Osteocyte (in vitro differentiated cells): ENCODE measurements around the gene UBALD2. TPM values are rescaled to one million over a fixed set of nuclear protein-coding genes. Genes with fewer than 3 reads are reported as not detected.
"Not testable (repeated sequence)": the region's sequence is repeated elsewhere in the genome, so short reads cannot be mapped to it uniquely, and the experiment has no call there.

Source experiments
- DNase-seq: peaks from one replicate; pipeline ENCODE4 v3.0.0; 2021; ENCODE audit warnings: mixed read lengths; ENCODE audit not compliant: unreplicated experiment; ENCODE audit errors: extremely low spot score
- H3K27ac Mint-ChIP-seq: one replicate; pipeline ENCODE4 v1.8.0; 2021; ENCODE audit warnings: mild to moderate bottlenecking, mixed read lengths; ENCODE audit not compliant: unreplicated experiment
- H3K27me3 Mint-ChIP-seq: one replicate; pipeline ENCODE4 v1.8.0; 2021; ENCODE audit warnings: mixed read lengths; ENCODE audit not compliant: unreplicated experiment
- H3K36me3 Mint-ChIP-seq: one replicate; pipeline ENCODE4 v1.8.0; 2021; ENCODE audit warnings: mixed read lengths; ENCODE audit not compliant: unreplicated experiment
- H3K4me1 Mint-ChIP-seq: one replicate; pipeline ENCODE4 v1.8.0; 2021; ENCODE audit warnings: mixed read lengths; ENCODE audit not compliant: unreplicated experiment
- H3K4me3 Mint-ChIP-seq: one replicate; pipeline ENCODE4 v1.8.0; 2021; ENCODE audit warnings: mild to moderate bottlenecking, moderate library complexity, mixed read lengths; ENCODE audit not compliant: unreplicated experiment
- H3K9me3 Mint-ChIP-seq: one replicate; pipeline ENCODE4 v1.8.0; 2021; ENCODE audit warnings: mixed read lengths; ENCODE audit not compliant: unreplicated experiment
- long read RNA-seq: library from polyadenylated mRNA; unstranded; transcript quantifications from one replicate; pipeline ENCODE4 v2.0.0, GENCODE V29; 2021
- total RNA-seq: library from RNA; stranded (reverse); gene quantifications from 2 replicates; pipeline ENCODE4 v1.2.1, GENCODE V29; 2021
- TF ChIP-seq, protein P1 (sequence below): fragments of 200-600 bp; sonication (generic); IDR thresholded peaks from 2 replicates; pipeline ENCODE4 v1.5.0; 2021; ENCODE audit warnings: antibody characterized with exemption, mild to moderate bottlenecking, moderate library complexity

Gene UBALD2
- 30.1 and 32.2 TPM in 2 replicates for total RNA-seq
- long read RNA-seq = 0 reads

DNA sequence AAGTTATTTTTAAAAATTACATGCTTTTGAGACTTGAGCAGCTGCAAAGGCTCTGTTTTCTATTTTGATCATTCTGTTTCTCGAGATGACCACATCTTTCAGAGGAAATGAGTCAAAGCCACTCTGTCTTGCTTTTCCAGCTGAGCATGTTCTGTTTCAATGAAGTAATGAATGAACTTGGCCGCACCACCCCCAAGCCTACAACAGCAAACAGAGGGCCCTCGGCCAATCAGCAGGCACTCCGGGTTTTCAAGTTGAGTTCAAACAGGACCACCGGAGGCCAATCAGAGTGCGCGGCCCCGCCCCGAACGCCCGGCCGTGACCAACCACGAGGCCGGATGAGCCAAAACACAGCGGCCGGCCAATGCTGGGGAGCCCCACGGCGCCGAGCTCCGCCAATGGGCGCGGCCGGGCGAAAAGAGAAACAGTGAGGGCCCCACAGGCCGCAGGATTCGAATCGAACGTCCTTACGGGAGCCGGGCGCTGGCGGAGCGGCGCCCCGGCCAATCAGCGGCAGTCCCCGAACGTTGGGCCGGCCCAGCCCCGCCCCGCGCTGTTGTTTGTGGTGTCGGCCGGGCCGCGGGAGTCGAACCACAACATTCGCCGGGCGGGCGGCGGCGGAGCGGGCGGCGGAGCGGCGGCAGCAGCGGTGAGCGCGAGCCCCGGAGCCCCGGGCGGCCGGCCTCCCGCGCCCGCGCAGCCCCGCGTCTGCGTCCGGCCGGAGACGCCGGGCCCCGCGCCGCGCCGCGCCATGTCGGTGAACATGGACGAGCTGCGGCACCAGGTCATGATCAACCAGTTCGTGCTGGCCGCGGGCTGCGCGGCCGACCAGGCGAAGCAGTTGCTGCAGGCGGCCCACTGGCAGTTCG, at the start of gene UBALD2:
TSS of gene UBALD2 (plus strand) at position 594 of the 869 bp plus-strand sequence. CDS start at position 752, 158 bp downstream.
- peak within 1 kb of the TSS; percentile 91 for H3K27ac Mint-ChIP-seq
- no peaks in the 10 kb centered on the region for H3K36me3 Mint-ChIP-seq
- TF ChIP-seq, protein P1, sequence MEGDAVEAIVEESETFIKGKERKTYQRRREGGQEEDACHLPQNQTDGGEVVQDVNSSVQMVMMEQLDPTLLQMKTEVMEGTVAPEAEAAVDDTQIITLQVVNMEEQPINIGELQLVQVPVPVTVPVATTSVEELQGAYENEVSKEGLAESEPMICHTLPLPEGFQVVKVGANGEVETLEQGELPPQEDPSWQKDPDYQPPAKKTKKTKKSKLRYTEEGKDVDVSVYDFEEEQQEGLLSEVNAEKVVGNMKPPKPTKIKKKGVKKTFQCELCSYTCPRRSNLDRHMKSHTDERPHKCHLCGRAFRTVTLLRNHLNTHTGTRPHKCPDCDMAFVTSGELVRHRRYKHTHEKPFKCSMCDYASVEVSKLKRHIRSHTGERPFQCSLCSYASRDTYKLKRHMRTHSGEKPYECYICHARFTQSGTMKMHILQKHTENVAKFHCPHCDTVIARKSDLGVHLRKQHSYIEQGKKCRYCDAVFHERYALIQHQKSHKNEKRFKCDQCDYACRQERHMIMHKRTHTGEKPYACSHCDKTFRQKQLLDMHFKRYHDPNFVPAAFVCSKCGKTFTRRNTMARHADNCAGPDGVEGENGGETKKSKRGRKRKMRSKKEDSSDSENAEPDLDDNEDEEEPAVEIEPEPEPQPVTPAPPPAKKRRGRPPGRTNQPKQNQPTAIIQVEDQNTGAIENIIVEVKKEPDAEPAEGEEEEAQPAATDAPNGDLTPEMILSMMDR = no peak
- no peaks in the 10 kb centered on the region for H3K9me3 Mint-ChIP-seq
- H3K4me1 Mint-ChIP-seq = peaks cover 34% of the 10 kb centered on the region
- H3K4me3 Mint-ChIP-seq = peak within 1 kb of the TSS; percentile 79
- H3K27me3 Mint-ChIP-seq = no peaks in the 10 kb centered on the region
- DNase-seq = peak; percentile 100

DNA sequence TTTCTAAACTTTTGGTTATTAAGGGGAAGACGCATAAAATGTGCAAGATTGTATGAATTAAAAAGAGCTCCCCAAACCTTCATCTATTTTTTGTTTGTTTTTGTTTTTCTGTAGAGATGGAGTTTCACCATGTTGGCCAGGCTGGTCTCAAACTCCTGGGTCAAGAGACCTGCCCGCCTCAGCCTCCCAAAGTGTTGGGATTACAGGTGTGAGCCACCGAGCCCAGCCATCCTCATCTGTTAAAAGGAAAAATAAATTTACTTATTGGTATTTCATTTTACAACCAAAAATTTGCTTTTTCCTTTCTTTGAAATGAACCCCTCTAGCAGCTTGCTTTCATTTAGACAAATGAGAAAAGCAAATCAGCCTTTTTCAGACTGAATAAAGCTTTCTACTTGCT, 48.1 kb upstream of the UBALD2 start:
- TF ChIP-seq, protein P1 = no peak
- H3K4me3 Mint-ChIP-seq = no peak overlapping the region
- no peaks in the 10 kb centered on the region for H3K36me3 Mint-ChIP-seq
- DNase-seq = no peak
- H3K27me3 Mint-ChIP-seq = peaks cover 32% of the 10 kb centered on the region
- H3K9me3 Mint-ChIP-seq = no peaks in the 10 kb centered on the region
- H3K27ac Mint-ChIP-seq = no peak overlapping the region
- H3K4me1 Mint-ChIP-seq = no peaks in the 10 kb centered on the region

DNA sequence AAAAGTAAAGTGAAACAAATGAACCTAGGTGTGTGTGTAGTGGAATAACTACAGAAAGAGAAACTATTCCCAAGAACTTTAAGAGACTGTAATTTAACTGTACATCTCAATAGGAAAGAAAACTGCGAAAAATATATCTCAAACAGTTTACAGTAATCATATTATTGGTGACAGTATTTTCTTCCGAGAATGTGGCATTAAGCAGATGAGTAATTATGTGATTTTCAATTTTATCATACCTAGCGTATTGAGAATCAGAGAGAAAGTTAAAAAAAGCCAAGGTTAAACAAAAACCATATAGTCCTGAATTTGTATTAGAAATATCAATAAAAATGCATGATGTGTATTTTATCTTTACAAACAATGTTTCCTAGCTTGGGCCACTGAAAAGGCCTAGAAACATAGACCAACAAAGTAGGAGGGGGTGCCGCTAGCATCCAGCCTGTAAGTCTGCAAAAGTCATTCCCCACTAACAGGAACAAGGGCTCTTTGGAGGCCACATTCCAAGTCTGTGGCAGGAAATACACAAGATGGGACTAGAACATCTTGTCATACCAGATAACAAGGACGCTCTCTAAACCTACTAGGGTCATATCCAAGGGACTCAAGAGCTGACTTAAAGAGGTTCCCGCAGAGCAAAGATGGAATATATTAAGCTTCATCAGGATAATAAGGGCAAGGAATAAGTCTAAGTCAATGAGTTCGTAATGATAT, 45.3 kb upstream of the UBALD2 start:
- TF ChIP-seq, protein P1 = no peak
- H3K36me3 Mint-ChIP-seq = no peaks in the 10 kb centered on the region
- peak; percentile 30 for DNase-seq
- H3K27me3 Mint-ChIP-seq = peaks cover 20% of the 10 kb centered on the region
- no peaks in the 10 kb centered on the region for H3K9me3 Mint-ChIP-seq
- H3K27ac Mint-ChIP-seq = no peak overlapping the region
- no peak overlapping the region for H3K4me3 Mint-ChIP-seq
- no peaks in the 10 kb centered on the region for H3K4me1 Mint-ChIP-seq

DNA sequence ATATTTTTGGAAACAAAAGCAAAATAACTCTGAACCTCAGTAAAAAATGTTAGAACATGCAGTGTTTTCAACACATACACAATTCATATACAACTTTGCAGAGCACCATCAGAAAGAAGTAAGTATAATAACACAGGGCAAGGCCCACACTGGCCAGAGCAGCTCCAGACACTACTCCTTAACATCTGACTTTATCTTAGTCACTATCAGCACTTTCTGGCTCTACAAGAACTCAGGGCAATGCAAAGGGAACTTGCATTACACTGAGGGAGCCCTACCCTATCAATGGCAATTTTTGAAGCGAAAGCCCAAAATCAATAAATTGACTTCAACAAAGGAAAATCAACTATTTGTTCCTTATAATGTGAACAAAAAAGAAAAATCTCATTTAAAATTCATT, 41.3 kb upstream of the UBALD2 start:
- DNase-seq = no peak
- Mint-ChIP-seq H3K27me3 (peaks cover 15% of the 10 kb centered on the region), H3K4me3 (no peak overlapping the region), H3K4me1 (no peaks in the 10 kb centered on the region), H3K27ac (no peak overlapping the region), H3K36me3 (no peaks in the 10 kb centered on the region), H3K9me3 (no peaks in the 10 kb centered on the region)
- TF ChIP-seq, protein P1 = no peak

DNA sequence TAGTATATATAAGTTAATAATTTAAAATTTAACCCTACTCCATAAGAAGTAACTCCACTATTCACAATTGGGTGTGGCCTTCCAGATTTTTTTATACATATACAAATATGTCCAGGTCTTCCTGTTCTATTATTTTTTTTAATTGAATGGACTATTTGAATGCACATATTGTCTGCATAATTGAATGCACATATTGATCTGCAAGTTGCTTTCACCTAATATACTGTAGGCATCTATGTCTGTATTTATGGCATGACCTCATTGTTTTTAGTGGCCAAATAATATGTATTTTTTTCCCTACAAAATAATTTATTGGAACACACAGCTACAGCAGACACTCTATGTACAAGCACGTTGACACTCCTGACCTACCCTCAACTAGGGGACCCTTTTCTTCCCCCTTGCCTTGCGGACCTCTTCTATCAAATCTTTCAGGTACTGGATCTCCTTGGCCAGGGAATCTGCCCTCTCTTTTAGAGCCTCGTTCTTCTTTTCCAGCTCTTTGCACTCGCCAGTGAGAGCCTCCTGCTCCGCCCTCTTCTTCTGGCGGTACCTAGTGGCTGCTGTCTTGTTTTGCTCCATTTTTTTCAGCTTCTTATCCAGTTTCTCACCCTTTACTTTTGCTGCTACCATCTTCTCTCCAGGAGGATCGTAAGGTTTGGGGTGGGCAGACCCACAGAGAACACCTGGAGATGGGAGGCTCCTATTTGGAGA, 39.6 kb upstream of the UBALD2 start:
- not testable (repeated sequence) for H3K4me3 Mint-ChIP-seq, H3K27ac Mint-ChIP-seq, H3K36me3 Mint-ChIP-seq, H3K9me3 Mint-ChIP-seq, H3K4me1 Mint-ChIP-seq
- DNase-seq = peak; percentile 23
- H3K27me3 Mint-ChIP-seq = peaks cover 31% of the 10 kb centered on the region

DNA sequence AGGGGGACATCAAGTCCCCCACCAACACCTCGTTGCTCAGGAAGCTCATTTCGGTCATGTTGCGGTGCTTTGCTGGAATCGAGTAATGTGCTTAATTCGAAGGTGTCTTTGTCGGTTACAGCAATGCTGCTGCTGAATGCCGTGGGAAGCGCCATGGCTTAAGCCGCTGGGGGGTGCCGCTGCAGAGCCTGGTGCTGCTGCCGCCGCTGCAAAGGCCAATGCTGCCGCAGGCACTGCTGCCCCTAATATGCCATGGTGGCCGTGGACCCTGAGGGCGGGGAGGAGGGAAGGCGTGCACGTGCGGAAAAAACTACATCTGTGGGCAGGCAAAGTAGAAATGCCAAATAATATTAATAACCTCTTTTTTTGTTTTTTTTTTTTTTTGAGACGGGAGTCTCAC, 38.4 kb upstream of the UBALD2 start:
- not testable (repeated sequence) for H3K27ac Mint-ChIP-seq, H3K9me3 Mint-ChIP-seq, H3K36me3 Mint-ChIP-seq

More for the DNA sequence above, 38.4 kb upstream of the UBALD2 start:
- H3K4me1 Mint-ChIP-seq, H3K4me3 Mint-ChIP-seq: not testable (repeated sequence)
- peak; percentile 63 for DNase-seq
- peaks cover 31% of the 10 kb centered on the region for H3K27me3 Mint-ChIP-seq
